Muscle of leg (tissue), 11 donors: ENCODE results near the gene U2AF2. TPM values are rescaled to one million over a fixed set of nuclear protein-coding genes. Genes with fewer than 3 reads are reported as not detected.

Experiments used
- DNase-seq: peaks from one replicate; pipeline ENCODE4 v3.0.0; 2013
- H3K27ac ChIP-seq: one replicate; pipeline ENCODE4 v1.5.1; 2013; ENCODE audit warnings: mild to moderate bottlenecking, low read length, control low read depth
- H3K27me3 ChIP-seq: one replicate; pipeline ENCODE4 v1.6.1; 2013; ENCODE audit warnings: low read length; ENCODE audit not compliant: control insufficient read depth, insufficient read depth
- H3K36me3 ChIP-seq: one replicate; pipeline ENCODE4 v1.6.1; 2013; ENCODE audit warnings: low read length; ENCODE audit not compliant: control insufficient read depth, insufficient read depth
- H3K4me1 ChIP-seq: one replicate; pipeline ENCODE4 v1.6.1; 2013; ENCODE audit warnings: low read length; ENCODE audit not compliant: control insufficient read depth, insufficient read depth
- H3K4me3 ChIP-seq: one replicate; pipeline ENCODE4 v1.5.1; 2013; ENCODE audit warnings: low read length, control low read depth
- H3K9me3 ChIP-seq: replicated peaks from 2 replicates; pipeline ENCODE4 v1.6.1; 2013; ENCODE audit warnings: low read depth, low read length; ENCODE audit not compliant: control insufficient read depth
- WGBS: methylation state at CpG from one replicate; pipeline ENCODE4 v1.1.5; 2013; ENCODE audit warnings: missing lambda C conversion rate; ENCODE audit not compliant: insufficient coverage; 5-methylcytosine and 5-hydroxymethylcytosine counted together
- polyA plus RNA-seq, 8 donors: library from polyadenylated mRNA; unstranded; fragments of 120-200 nt; gene quantifications; one replicate each; pipeline versions ENCODE4 v1.2.1 to v1.2.3, GENCODE V29; 2013; ENCODE audit warnings: inconsistent platforms in 1 of 8, low replicate concordance in 1 of 8; ENCODE audit not compliant: insufficient read length in 8 of 8, insufficient read depth in 1 of 8
- total RNA-seq: library from RNA; stranded (reverse); fragments of 120-200 nt; gene quantifications from one replicate; pipeline ENCODE4 v1.2.4, GENCODE V29; 2013

U2AF2 gene
- total and polyA plus RNA-seq, 9 donors: 70.2 to 156 (median 130) TPM

- WGBS: 100% methylated on average over 1 of the region's 9 CpGs
- Histone ChIP-seq H3K36me3 (peaks cover 52% of the 10 kb centered on the region), H3K9me3 (no peaks in the 10 kb centered on the region), H3K4me1 (peaks cover 34% of the 10 kb centered on the region), H3K27ac (no peak overlapping the region), H3K4me3 (no peak overlapping the region), H3K27me3 (no peaks in the 10 kb centered on the region)
- DNase-seq: no peak
Observed at GRCh38 chr19:55673465-55673864, 18.6 kb downstream of the U2AF2 start.

GRCh38 chr19:55673889-55674288 lies 19.1 kb downstream of the U2AF2 start:
- Histone ChIP-seq H3K4me3 (no peak overlapping the region), H3K9me3 (no peaks in the 10 kb centered on the region), H3K36me3 (peaks cover 52% of the 10 kb centered on the region), H3K4me1 (peaks cover 34% of the 10 kb centered on the region), H3K27me3 (no peaks in the 10 kb centered on the region), H3K27ac (no peak overlapping the region)
- 88% methylated on average over 1 of the region's 15 CpGs for WGBS
- no peak for DNase-seq

GRCh38 chr19:55674459-55674840 lies 19.6 kb downstream of the U2AF2 start:
- Histone ChIP-seq H3K36me3 (peaks cover 51% of the 10 kb centered on the region), H3K9me3 (no peaks in the 10 kb centered on the region), H3K4me3 (peak overlapping the region; percentile 76), H3K27ac (peak overlapping the region; percentile 59), H3K4me1 (peaks cover 34% of the 10 kb centered on the region), H3K27me3 (no peaks in the 10 kb centered on the region)
- peak; percentile 11 for DNase-seq
- WGBS: 22% methylated on average over 7 of the region's 17 CpGs

- H3K27me3 ChIP-seq: no peaks in the 10 kb centered on the region
- peak within 1 kb of the TSS; percentile 76 for H3K4me3 ChIP-seq
- H3K27ac ChIP-seq: peak within 1 kb of the TSS; percentile 86
- whole genome bisulfite sequencing: under 1% methylated on average over 100 of the region's 101 CpGs
- no peaks in the 10 kb centered on the region for H3K9me3 ChIP-seq
- peaks cover 34% of the 10 kb centered on the region for H3K4me1 ChIP-seq
- H3K36me3 ChIP-seq: peaks cover 51% of the 10 kb centered on the region
- peak; percentile 98 for DNase-seq
Observed at GRCh38 chr19:55674841-55675660, 20.2 kb downstream of the U2AF2 start, which contains the start of gene EPN1. TSS of gene EPN1 (plus strand) at chr19:55675226. CDS start at chr19:55678628, 3,402 bp downstream.

- peak overlapping the region; percentile 76 for H3K4me3 ChIP-seq
- peak overlapping the region; percentile 86 for H3K27ac ChIP-seq
- no peaks in the 10 kb centered on the region for H3K27me3 ChIP-seq
- H3K36me3 ChIP-seq: peaks cover 50% of the 10 kb centered on the region
- WGBS: 6% methylated on average over 7 of the region's 16 CpGs
- DNase-seq: no peak
- H3K4me1 ChIP-seq: peaks cover 30% of the 10 kb centered on the region
- H3K9me3 ChIP-seq: no peaks in the 10 kb centered on the region
Observed at GRCh38 chr19:55675661-55676354, 21.0 kb downstream of the U2AF2 start.

- Histone ChIP-seq H3K4me1 (peaks cover 30% of the 10 kb centered on the region), H3K9me3 (no peaks in the 10 kb centered on the region), H3K27me3 (no peaks in the 10 kb centered on the region), H3K27ac (no peak overlapping the region), H3K36me3 (peaks cover 55% of the 10 kb centered on the region), H3K4me3 (no peak overlapping the region)
- 96% methylated on average over 2 of the region's 5 CpGs for WGBS
- DNase-seq: peak; percentile 23
Observed at GRCh38 chr19:55676383-55676782, 21.5 kb downstream of the U2AF2 start.

GRCh38 chr19:55676889-55677505 lies 22.2 kb downstream of the U2AF2 start:
- Histone ChIP-seq H3K4me1 (peaks cover 30% of the 10 kb centered on the region), H3K36me3 (peaks cover 57% of the 10 kb centered on the region), H3K27ac (peak overlapping the region; percentile 51), H3K9me3 (no peaks in the 10 kb centered on the region), H3K27me3 (no peaks in the 10 kb centered on the region), H3K4me3 (no peak overlapping the region)
- 80% methylated on average over 5 of the region's 7 CpGs for WGBS
- DNase-seq: no peak

- 72% methylated on average over 6 of the region's 6 CpGs for WGBS
- Histone ChIP-seq H3K27me3 (no peaks in the 10 kb centered on the region), H3K27ac (peak overlapping the region; percentile 51), H3K4me3 (no peak overlapping the region), H3K4me1 (peaks cover 30% of the 10 kb centered on the region), H3K9me3 (no peaks in the 10 kb centered on the region), H3K36me3 (peaks cover 60% of the 10 kb centered on the region)
- DNase-seq: peak; percentile 17
Observed at GRCh38 chr19:55677572-55678028, 22.8 kb downstream of the U2AF2 start.

- DNase-seq: peak; percentile 73
Observed at GRCh38 chr19:55678121-55678671, 23.4 kb downstream of the U2AF2 start.

More at GRCh38 chr19:55678121-55678671, 23.4 kb downstream of the U2AF2 start:
- no peaks in the 10 kb centered on the region for H3K9me3 ChIP-seq
- no peaks in the 10 kb centered on the region for H3K27me3 ChIP-seq
- H3K36me3 ChIP-seq: peaks cover 60% of the 10 kb centered on the region
- 89% methylated on average over 21 of the region's 21 CpGs for WGBS
- peaks cover 30% of the 10 kb centered on the region for H3K4me1 ChIP-seq
- peak overlapping the region; percentile 51 for H3K27ac ChIP-seq
- no peak overlapping the region for H3K4me3 ChIP-seq
